ENCODE data around the gene EHBP1L1. TPM values are rescaled to one million over a fixed set of nuclear protein-coding genes. Genes with fewer than 3 reads are reported as not detected.

The EHBP1L1 gene
- total and polyA plus RNA-seq, 2 of the 13 experiments (the other 11 are each of a cell fraction or from before 2014, with no cell fraction given), result 8.3 to 10.6 TPM

DNA sequence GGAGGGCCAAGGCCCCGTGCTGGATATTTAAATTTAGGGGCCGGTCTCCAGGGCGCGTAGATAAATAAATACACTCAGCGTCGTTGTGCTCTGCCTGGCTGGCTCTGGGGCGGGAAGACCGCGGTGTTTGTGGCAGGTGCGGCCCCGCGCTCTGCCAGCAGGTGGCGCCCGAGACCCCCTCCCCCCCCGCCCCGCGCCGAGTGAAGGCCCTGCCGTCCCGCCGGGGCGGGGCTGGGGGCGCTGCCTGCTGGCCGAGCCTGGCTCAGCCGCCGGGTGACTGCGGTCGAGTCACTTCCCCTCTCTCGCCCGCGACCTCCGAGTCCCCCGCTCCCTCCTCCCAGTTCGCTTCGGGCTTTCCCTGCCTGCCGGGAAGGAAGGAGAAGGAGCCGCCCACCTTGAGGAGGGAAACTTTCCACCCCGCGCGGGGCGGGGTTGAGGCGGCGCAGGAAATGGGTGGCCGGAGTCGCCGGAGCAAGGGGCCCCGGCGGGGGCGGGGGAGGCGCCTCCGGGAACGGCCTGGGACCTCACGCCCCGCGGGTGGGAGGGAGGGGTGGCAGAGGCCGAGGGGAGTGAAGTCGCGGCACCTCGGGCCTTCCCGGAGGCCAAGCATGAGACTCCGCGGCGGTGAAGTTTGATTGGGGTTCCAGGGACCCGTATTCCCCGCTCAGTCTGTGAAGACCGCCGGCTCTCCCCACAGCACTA is 1.6 kb upstream of the EHBP1L1 start (continued):
- TF ChIP-seq, protein P1, sequence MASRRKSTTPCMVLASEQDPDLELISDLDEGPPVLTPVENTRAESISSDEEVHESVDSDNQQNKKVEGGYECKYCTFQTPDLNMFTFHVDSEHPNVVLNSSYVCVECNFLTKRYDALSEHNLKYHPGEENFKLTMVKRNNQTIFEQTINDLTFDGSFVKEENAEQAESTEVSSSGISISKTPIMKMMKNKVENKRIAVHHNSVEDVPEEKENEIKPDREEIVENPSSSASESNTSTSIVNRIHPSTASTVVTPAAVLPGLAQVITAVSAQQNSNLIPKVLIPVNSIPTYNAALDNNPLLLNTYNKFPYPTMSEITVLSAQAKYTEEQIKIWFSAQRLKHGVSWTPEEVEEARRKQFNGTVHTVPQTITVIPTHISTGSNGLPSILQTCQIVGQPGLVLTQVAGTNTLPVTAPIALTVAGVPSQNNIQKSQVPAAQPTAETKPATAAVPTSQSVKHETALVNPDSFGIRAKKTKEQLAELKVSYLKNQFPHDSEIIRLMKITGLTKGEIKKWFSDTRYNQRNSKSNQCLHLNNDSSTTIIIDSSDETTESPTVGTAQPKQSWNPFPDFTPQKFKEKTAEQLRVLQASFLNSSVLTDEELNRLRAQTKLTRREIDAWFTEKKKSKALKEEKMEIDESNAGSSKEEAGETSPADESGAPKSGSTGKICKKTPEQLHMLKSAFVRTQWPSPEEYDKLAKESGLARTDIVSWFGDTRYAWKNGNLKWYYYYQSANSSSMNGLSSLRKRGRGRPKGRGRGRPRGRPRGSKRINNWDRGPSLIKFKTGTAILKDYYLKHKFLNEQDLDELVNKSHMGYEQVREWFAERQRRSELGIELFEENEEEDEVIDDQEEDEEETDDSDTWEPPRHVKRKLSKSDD (CRISPR knock-in tag; IDR thresholded peaks at IDR 0.05; ENCODE audit: low read depth), result no peak
- TF ChIP-seq ATM (IDR thresholded peaks at IDR 0.05; ENCODE audit: borderline replicate concordance) (no peak), ZNF746 (CRISPR knock-in tag; IDR thresholded peaks at IDR 0.05) (peak; percentile 40; the same call in 1 of the 2 replicates), SRY (CRISPR knock-in tag; IDR thresholded peaks at IDR 0.05) (no peak), ZNF280D (CRISPR knock-in tag; IDR thresholded peaks at IDR 0.05) (no peak), ZNF207 (IDR thresholded peaks at IDR 0.05; ENCODE audit: borderline replicate concordance) (no peak), PPARG (CRISPR knock-in tag; conservative IDR thresholded peaks at IDR 0.05) (0 out of 2 replicates have a peak, but pooled peaks have one; percentile 9), ZFX (CRISPR knock-in tag; IDR thresholded peaks at IDR 0.05; ENCODE audit: low read depth) (peak; percentile 59), CREBL2 (CRISPR knock-in tag; IDR thresholded peaks at IDR 0.05; ENCODE audit: borderline replicate concordance) (no peak), CEBPB (IDR thresholded peaks at IDR 0.05; ENCODE audit: borderline replicate concordance, low read depth, low read length) (no peak), CBX2 (IDR thresholded peaks at IDR 0.05; ENCODE audit: low read depth, low read length) (no peak), CBX2 (CRISPR knock-in tag; IDR thresholded peaks at IDR 0.05; ENCODE audit: low read depth) (no peak), NFRKB (IDR thresholded peaks at IDR 0.05) (no peak), ZNF710 (CRISPR knock-in tag; IDR thresholded peaks at IDR 0.05; ENCODE audit: borderline replicate concordance) (no peak), ZNF468 (CRISPR knock-in tag; IDR thresholded peaks at IDR 0.05) (no peak), KDM2A (CRISPR knock-in tag; IDR thresholded peaks at IDR 0.05; ENCODE audit: borderline replicate concordance, low read depth) (peak; percentile 93), ZNF672 (CRISPR knock-in tag; IDR thresholded peaks at IDR 0.05) (no peak), TAF15 (IDR thresholded peaks at IDR 0.05; ENCODE audit: low read depth, low read length, poor library complexity, severe bottlenecking) (no peak), ATF5 (CRISPR knock-in tag; IDR thresholded peaks at IDR 0.05; ENCODE audit: low read depth) (no peak), FOXK2 (IDR thresholded peaks at IDR 0.05) (no peak), ISL2 (CRISPR knock-in tag; IDR thresholded peaks at IDR 0.05) (no peak; the same call in 1 of the 2 replicates)
- TF ChIP-seq, protein P2, sequence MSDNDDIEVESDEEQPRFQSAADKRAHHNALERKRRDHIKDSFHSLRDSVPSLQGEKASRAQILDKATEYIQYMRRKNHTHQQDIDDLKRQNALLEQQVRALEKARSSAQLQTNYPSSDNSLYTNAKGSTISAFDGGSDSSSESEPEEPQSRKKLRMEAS (IDR thresholded peaks at IDR 0.05), result peak; percentile 55

All from HepG2 (cell line).